Pancreas (tissue), 10 donors: ENCODE results near the gene POLD4. TPM values are rescaled to one million over a fixed set of nuclear protein-coding genes. Genes with fewer than 3 reads are reported as not detected.
A peak's percentile ranks its signal among the peaks of the same experiment; 100 is the strongest.

ENCODE experiments used
- ATAC-seq, 4 donors: fragments of 200-7000 bp; cut with Tn5 transposase; one replicate each; pipeline versions ENCODE4 v1.8.0 to v1.9.1; 2020; ENCODE audit warnings: mild to moderate bottlenecking in 4 of 4, moderate library complexity in 4 of 4
- DNase-seq, 6 donors: peaks; one replicate each; pipeline ENCODE4 v3.0.0-alpha.2; 2020
- FAIRE-seq: peaks from 2 replicates; lab custom pipeline; 2012; peaks lifted over from hg19 to GRCh38; lab: Jason Lieb, UNC
- H3K27ac ChIP-seq, 4 donors: fragments of 200-600 bp; sonication (generic); 1 replicate in 3 of 4; 2 replicates in 1 of 4; pipeline versions ENCODE4 v1.5.0 to v1.8.0; 2020
- H3K27me3 ChIP-seq, 4 donors: fragments of 200-600 bp; one replicate each; pipeline ENCODE4 v1.8.0; 2021
- H3K36me3 ChIP-seq, 3 donors: fragments of 200-600 bp; sonication (generic) in 1 of 3; one replicate each; pipeline versions ENCODE4 v1.5.0 to v1.8.0; 2020 to 2021
- H3K4me1 ChIP-seq, 3 donors: fragments of 200-600 bp; one replicate each; pipeline ENCODE4 v1.8.0; 2021
- H3K4me3 ChIP-seq, 4 donors: fragments of 200-600 bp; sonication (generic) in 2 of 4; one replicate each; pipeline versions ENCODE4 v1.5.0 to v1.8.0; 2020 to 2021
- H3K9me3 ChIP-seq, 4 donors: fragments of 200-600 bp; one replicate each; pipeline ENCODE4 v1.8.0; 2021
- CTCF ChIP-seq, 4 donors: fragments of 200-600 bp; sonication (generic) in 3 of 4; IDR thresholded peaks; one replicate each; pipeline versions ENCODE4 v1.5.0 to v1.8.0; 2021; ENCODE audit warnings: antibody characterized with exemption in 4 of 4
- WGBS, 2 donors: extraction: QIAGEN DNeasy Blood & Tissue Kit; methylation state at CpG; one replicate each; pipeline ENCODE4 v1.1.7; 2013; 5-methylcytosine and 5-hydroxymethylcytosine counted together
- intact Hi-C, 3 donors: fragments of 100-400 bp; cut with DNase I; formaldehyde crosslinking; loops; one replicate each; pipeline versions ENCODE4 v1.11.1 to v1.14.2; 2022
- polyA plus RNA-seq, 2 donors: library from polyadenylated mRNA; stranded (reverse); fragments of 200-250 nt; gene quantifications; one replicate each; pipeline ENCODE4 v1.2.3, GENCODE V29; 2013
- total RNA-seq, 6 donors: library from RNA; stranded (reverse); fragmentation: NEBNext Ultra II Directional in 4 of 6; extraction: Animal tissue kit (Norgen Biotek cat#: 25700) in 4 of 6; gene quantifications; one replicate each; pipeline versions ENCODE4 v1.2.1 to v1.2.4, GENCODE V29; 2021 to 2023
- donor health status: healthy with polysubstance abuse.
- donor health status: DM: no; HTN: no; CAD: no; lungs with moderate emphysema.
- donor health status: DM: no; HTN: no; CAD: no.
- donor health status: control.
- donor health status: control.
- donor health status: Bipolar disorder and iron deficiency.
- donor health status: DM: yes; HTN: yes; CAD: no.
- donor health status: DM: no; HTN: no; CAD: no.
- donor health status: DM: no; HTN: no; CAD: no.
- donor health status: DM: yes; HTN: yes; CAD: no.

The POLD4 gene
- total and polyA plus RNA-seq, 8 donors: 35.0 to 99.3 (median 46.0) TPM

GRCh38 chr11:67314218-67314617, 39.1 kb downstream of the POLD4 start:
- Histone ChIP-seq H3K27ac (no peak overlapping the region), H3K4me1 (peaks cover 0 to 13% (median 6%) of the 10 kb centered on the region in 3 donors), H3K36me3 (peaks cover 0 to 5% (median 0%) of the 10 kb centered on the region in 3 donors), H3K27me3 (no peaks in the 10 kb centered on the region), H3K9me3 (no peaks in the 10 kb centered on the region), H3K4me3 (no peak overlapping the region)
- no peak for ATAC-seq
- no peak for DNase-seq
- intact Hi-C loops: loop anchor here in 2 of 3 donors (5.0 to 10.0 kb wide), 2 partner anchors 47 to 229 kb away; partner anchors contain the start of gene GRK2 (in 2 of the 2)
- no peak for FAIRE-seq
- WGBS, 2 donors: 81 to 86% methylated on average over 2 of the region's 2 CpGs
- TF ChIP-seq CTCF (IDR thresholded peaks at IDR 0.05): no peak

- no peak for DNase-seq
- Histone ChIP-seq H3K4me3 (no peak overlapping the region), H3K36me3 (peaks cover 0 to 14% (median 0%) of the 10 kb centered on the region in 3 donors), H3K27ac (no peak overlapping the region), H3K27me3 (no peaks in the 10 kb centered on the region), H3K4me1 (peaks cover 0 to 4% (median 0%) of the 10 kb centered on the region in 3 donors), H3K9me3 (no peaks in the 10 kb centered on the region)
- WGBS, 2 donors: 71 to 83% methylated on average over 11 of the region's 11 CpGs
- intact Hi-C loops: loop anchor here in 2 of 3 donors (5.0 to 10.0 kb wide), 2 partner anchors 46 to 229 kb away; partner anchors contain the start of gene GRK2 (in 2 of the 2)
- TF ChIP-seq CTCF (IDR thresholded peaks at IDR 0.05): no peak
- FAIRE-seq: no peak
- no peak for ATAC-seq
Observed at GRCh38 chr11:67313125-67313890, 40.0 kb downstream of the POLD4 start.

- Histone ChIP-seq H3K4me1 (peaks cover 0 to 4% (median 0%) of the 10 kb centered on the region in 3 donors), H3K27me3 (no peaks in the 10 kb centered on the region), H3K27ac (no peak overlapping the region), H3K9me3 (no peaks in the 10 kb centered on the region), H3K36me3 (peaks cover 0 to 15% (median 0%) of the 10 kb centered on the region in 3 donors), H3K4me3 (no peak overlapping the region)
- intact Hi-C loops: loop anchor here in 2 of 3 donors (5.0 to 10.0 kb wide), 2 partner anchors 45 to 228 kb away; partner anchors contain the start of gene GRK2 (in 2 of the 2)
- FAIRE-seq (no peak), DNase-seq (peak in 1 of 6 donors; percentile 18), ATAC-seq (peak in 1 of 4 donors; percentile 3)
- 62 to 65% methylated on average over 22 of the region's 22 CpGs for WGBS, 2 donors
- TF ChIP-seq CTCF (IDR thresholded peaks at IDR 0.05): no peak
Observed at GRCh38 chr11:67312187-67313021, 40.9 kb downstream of the POLD4 start.

- peaks cover 0 to 4% (median 0%) of the 10 kb centered on the region in 3 donors for H3K4me1 ChIP-seq
- 89 to 93% methylated on average over 15 of the region's 15 CpGs for WGBS, 2 donors
- intact Hi-C loops: loop anchor here in 2 of 3 donors (5.0 to 10.0 kb wide), 2 partner anchors 44 to 227 kb away; partner anchors contain the start of gene GRK2 (in 2 of the 2)
- H3K27ac ChIP-seq: no peak overlapping the region
- FAIRE-seq (no peak), DNase-seq (no peak), ATAC-seq (peak in 2 of 4 donors; percentile 3 to 8)
- no peak for TF ChIP-seq CTCF (IDR thresholded peaks at IDR 0.05)
- H3K4me3 ChIP-seq: no peak overlapping the region
- no peaks in the 10 kb centered on the region for H3K27me3 ChIP-seq
- H3K9me3 ChIP-seq: no peaks in the 10 kb centered on the region
- peaks cover 0 to 15% (median 0%) of the 10 kb centered on the region in 3 donors for H3K36me3 ChIP-seq
Observed at GRCh38 chr11:67311556-67312082, 41.7 kb downstream of the POLD4 start.
